Renal pelvis (tissue), 12 donors: ENCODE measurements around the gene MAB21L1. TPM values are rescaled to one million over a fixed set of nuclear protein-coding genes. Genes with fewer than 3 reads are reported as not detected.

Experiments
- DNase-seq: peaks from one replicate; pipeline ENCODE4 v3.0.0-alpha.2; 2013
- long read RNA-seq, 16 experiments: transcript quantifications; one replicate each; lab custom pipeline, GENCODE V29; 2026
- polyA plus RNA-seq, 3 donors: library from polyadenylated mRNA; unstranded; fragments of 120-200 nt; gene quantifications; one replicate each; pipeline ENCODE4 v1.2.1, GENCODE V29; 2013; ENCODE audit not compliant: insufficient read length in 3 of 3

Gene MAB21L1
- polyA plus RNA-seq: under 1 TPM in 2 of 3 donors, not detected in 1; 0.08 to 0.09 TPM
- long read RNA-seq, donor 1, partial matches to known transcripts: 0 of 2 reads
- long read RNA-seq, donor 1, other reads (novel, unspliced or antisense): 0 of 2 reads
- long read RNA-seq, donor 2, partial matches to known transcripts: 0 of 1 reads
- long read RNA-seq, donor 2, other reads (novel, unspliced or antisense): 0 of 1 reads
- long read RNA-seq, donor 3: 0 reads
- long read RNA-seq, donor 4, partial matches to known transcripts: 0 of 1 reads
- long read RNA-seq, donor 4, other reads (novel, unspliced or antisense): 0 of 1 reads
- long read RNA-seq, donor 5: 0 reads
- long read RNA-seq, donor 6: 0 reads
- long read RNA-seq, donor 7: 0 reads
- long read RNA-seq, donor 8, partial matches to known transcripts: 0 of 1 reads
- long read RNA-seq, donor 8, other reads (novel, unspliced or antisense): 0 of 1 reads
- long read RNA-seq, donor 9: 0 reads
- long read RNA-seq, donor 10: 0 reads
- long read RNA-seq, donor 11, partial matches to known transcripts: 0 of 1 reads
- long read RNA-seq, donor 11, other reads (novel, unspliced or antisense): 0 of 1 reads
- long read RNA-seq, donor 12: 0 reads
- long read RNA-seq, donor 13: 0 reads
- long read RNA-seq, donor 14: 0 reads
- long read RNA-seq, donor 15, transcript MAB21L1-201 (1 exons, 3,028 nt): major isoform, 5 of 5 reads
- long read RNA-seq, donor 15, partial matches to known transcripts: 0 of 5 reads
- long read RNA-seq, donor 15, other reads (novel, unspliced or antisense): 0 of 5 reads
- long read RNA-seq, donor 16: 0 reads

- DNase-seq: no peak
Measured at GRCh38 chr13:35475960-35476943, at the start of gene MAB21L1. Gene MAB21L1, minus strand, starts transcription at chr13:35476689. Its CDS starts 551 bp downstream, at chr13:35476138.

GRCh38 chr13:35524171-35524570, 47.7 kb upstream of the MAB21L1 start:
- DNase-seq: no peak

GRCh38 chr13:35518337-35518946, 42.0 kb upstream of the MAB21L1 start:
- no peak for DNase-seq

- DNase-seq: no peak
Measured at GRCh38 chr13:35514801-35515502, 38.5 kb upstream of the MAB21L1 start.

- DNase-seq: no peak
Measured at GRCh38 chr13:35514061-35514477, 37.6 kb upstream of the MAB21L1 start.

- DNase-seq: no peak
Measured at GRCh38 chr13:35512271-35512920, 35.9 kb upstream of the MAB21L1 start.

- no peak for DNase-seq
Measured at GRCh38 chr13:35502456-35502855, 26.0 kb upstream of the MAB21L1 start.

GRCh38 chr13:35501661-35502235, 25.3 kb upstream of the MAB21L1 start:
- no peak for DNase-seq

GRCh38 chr13:35500144-35500543, 23.7 kb upstream of the MAB21L1 start:
- no peak for DNase-seq

- DNase-seq: no peak
Measured at GRCh38 chr13:35499676-35500075, 23.2 kb upstream of the MAB21L1 start.

- no peak for DNase-seq
Measured at GRCh38 chr13:35499196-35499662, 22.7 kb upstream of the MAB21L1 start.

- no peak for DNase-seq
Measured at GRCh38 chr13:35498231-35498630, 21.7 kb upstream of the MAB21L1 start.

GRCh38 chr13:35496761-35497386, 20.4 kb upstream of the MAB21L1 start:
- DNase-seq: no peak

- DNase-seq: no peak
Measured at GRCh38 chr13:35496006-35496405, 19.5 kb upstream of the MAB21L1 start.

GRCh38 chr13:35489050-35489449, 12.6 kb upstream of the MAB21L1 start:
- no peak for DNase-seq

GRCh38 chr13:35485424-35485823, 8.9 kb upstream of the MAB21L1 start:
- DNase-seq: no peak

- DNase-seq: no peak
Measured at GRCh38 chr13:35484384-35484783, 7.9 kb upstream of the MAB21L1 start.

- no peak for DNase-seq
Measured at GRCh38 chr13:35483761-35484160, 7.3 kb upstream of the MAB21L1 start.

GRCh38 chr13:35482527-35482926, 6.0 kb upstream of the MAB21L1 start:
- no peak for DNase-seq
